Hepatic stellate cell (primary cell): ENCODE results near the gene NTN4.
A peak's percentile ranks its signal among the peaks of the same experiment; 100 is the strongest.
"Not testable (repeated sequence)": the region's sequence is repeated elsewhere in the genome, so short reads cannot be mapped to it uniquely, and the experiment has no call there.

Experiments
- DNase-seq: peaks from one replicate; pipeline ENCODE4 v3.0.0; 2011; ENCODE audit warnings: low spot score

Gene NTN4

GRCh38 chr12:95623554-95624170, 166.9 kb downstream of the NTN4 start:
- DNase-seq = peak; percentile 75

- no peak for DNase-seq
These were observed 167.7 kb downstream of the NTN4 start for GRCh38 chr12:95622879-95623278.

GRCh38 chr12:95621725-95622124, 168.8 kb downstream of the NTN4 start:
- DNase-seq = no peak

GRCh38 chr12:95620171-95620570, 170.4 kb downstream of the NTN4 start:
- no peak for DNase-seq

- DNase-seq = not testable (repeated sequence)
These were observed 174.1 kb downstream of the NTN4 start for GRCh38 chr12:95616470-95616869.

- DNase-seq = no peak
These were observed 174.8 kb downstream of the NTN4 start for GRCh38 chr12:95615749-95616148.

- no peak for DNase-seq
These were observed 176.1 kb downstream of the NTN4 start for GRCh38 chr12:95614390-95614982.

GRCh38 chr12:95613021-95613420, 177.5 kb downstream of the NTN4 start:
- DNase-seq = no peak

GRCh38 chr12:95611676-95612309, 178.8 kb downstream of the NTN4 start:
- DNase-seq = no peak

GRCh38 chr12:95608252-95609033, 182.1 kb downstream of the NTN4 start:
- DNase-seq = no peak
